ENCODE measurements around the gene SYT17.
"Not testable (repeated sequence)": the region's sequence is repeated elsewhere in the genome, so short reads cannot be mapped to it uniquely, and the experiment has no call there.

The SYT17 gene

GRCh38 chr16:19174478-19174877 lies 6.4 kb downstream of the SYT17 start:
- no peak for DNase-seq (ENCODE audit: low read depth)

- no peak for DNase-seq (ENCODE audit: low read depth)
These were observed 7.6 kb downstream of the SYT17 start for GRCh38 chr16:19175492-19176262.

- no peak for DNase-seq (ENCODE audit: low read depth)
These were observed 9.2 kb downstream of the SYT17 start for GRCh38 chr16:19177111-19177739.

- no peak for DNase-seq (ENCODE audit: low read depth)
These were observed 11.8 kb downstream of the SYT17 start for GRCh38 chr16:19179546-19180490.

- no peak for DNase-seq (ENCODE audit: low read depth)
These were observed 12.7 kb downstream of the SYT17 start for GRCh38 chr16:19180741-19181140.

GRCh38 chr16:19182481-19182880 lies 14.4 kb downstream of the SYT17 start:
- no peak for DNase-seq (ENCODE audit: low read depth)

- DNase-seq (ENCODE audit: low read depth): no peak
These were observed 15.1 kb downstream of the SYT17 start for GRCh38 chr16:19183187-19183586.

- no peak for DNase-seq (ENCODE audit: low read depth)
These were observed 16.9 kb downstream of the SYT17 start for GRCh38 chr16:19184823-19185509.

- no peak for DNase-seq (ENCODE audit: low read depth)
These were observed 17.4 kb downstream of the SYT17 start for GRCh38 chr16:19185510-19185851.

GRCh38 chr16:19186408-19186807 lies 18.4 kb downstream of the SYT17 start:
- DNase-seq (ENCODE audit: low read depth): no peak

GRCh38 chr16:19187961-19188360 lies 19.9 kb downstream of the SYT17 start:
- DNase-seq (ENCODE audit: low read depth): not testable (repeated sequence)

- DNase-seq (ENCODE audit: low read depth): no peak
These were observed 20.4 kb downstream of the SYT17 start for GRCh38 chr16:19188406-19188805.

GRCh38 chr16:19192865-19193264 lies 24.8 kb downstream of the SYT17 start:
- no peak for DNase-seq (ENCODE audit: low read depth)

- DNase-seq (ENCODE audit: low read depth): no peak
These were observed 28.8 kb downstream of the SYT17 start for GRCh38 chr16:19196871-19197270.

- no peak for DNase-seq (ENCODE audit: low read depth)
These were observed 35.4 kb downstream of the SYT17 start for GRCh38 chr16:19203374-19203966.

- DNase-seq (ENCODE audit: low read depth): no peak
These were observed 42.4 kb downstream of the SYT17 start for GRCh38 chr16:19210280-19210924.

GRCh38 chr16:19210968-19211367 lies 42.9 kb downstream of the SYT17 start:
- no peak for DNase-seq (ENCODE audit: low read depth)

- DNase-seq (ENCODE audit: low read depth): no peak
These were observed 44.0 kb downstream of the SYT17 start for GRCh38 chr16:19212059-19212458.

- no peak for DNase-seq (ENCODE audit: low read depth)
These were observed 45.8 kb downstream of the SYT17 start for GRCh38 chr16:19213885-19214284.

- DNase-seq (ENCODE audit: low read depth): no peak
These were observed 47.7 kb downstream of the SYT17 start for GRCh38 chr16:19215705-19216104.

- DNase-seq (ENCODE audit: low read depth): no peak
These were observed 50.5 kb downstream of the SYT17 start for GRCh38 chr16:19218581-19218980.

All from activated T-cell treated with anti-CD3 and anti-CD28 coated beads for 1 hour (primary cell).